Transverse colon (tissue), 3 donors: ENCODE results near the gene PNPO.

Experiments
- EP300 ChIP-seq: sonication (generic); formaldehyde crosslinking; IDR thresholded peaks from one replicate; pipeline ENCODE4 v1.6.1; 2017; ENCODE audit warnings: antibody characterized with exemption, low read depth
- POLR2A ChIP-seq: fragments of 450-650 bp; IDR thresholded peaks from one replicate; pipeline ENCODE4 v1.6.1; 2016; ENCODE audit warnings: antibody characterized with exemption, mild to moderate bottlenecking, moderate library complexity
- TF ChIP-seq, protein P1 (sequence below), 5 experiments: fragments of 200-600 bp in 3 of 5; fragments of 450-650 bp in 2 of 5; sonication (generic) in 3 of 5; IDR thresholded peaks; 1 replicate in 2 of 5; 2 replicates in 3 of 5; pipeline ENCODE4 v1.5.1; 2016 to 2017; ENCODE audit warnings: antibody characterized with exemption in 5 of 5, inconsistent platforms in 3 of 5, mild to moderate bottlenecking in 2 of 5, moderate library complexity in 1 of 5

DNA sequence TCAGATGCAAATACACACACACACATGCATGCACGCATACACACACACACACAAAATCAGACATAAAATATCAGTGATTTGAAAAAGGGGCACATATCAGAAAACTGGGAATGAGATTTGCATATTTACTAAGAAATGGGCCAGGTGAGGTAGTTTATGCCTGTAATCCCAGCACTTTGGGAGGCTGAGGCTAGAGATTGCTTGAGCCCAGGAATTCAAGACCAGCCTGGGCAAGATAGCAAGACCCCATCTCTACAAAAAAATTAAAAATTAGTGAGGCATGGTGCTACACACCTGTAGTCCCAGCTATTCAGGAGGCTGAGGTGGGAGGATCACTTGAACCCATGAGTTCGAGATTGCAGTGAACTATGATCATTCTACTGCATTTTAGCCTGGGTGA is 22.4 kb upstream of the PNPO start:
- TF ChIP-seq POLR2A: no peak
- TF ChIP-seq, protein P1, sequence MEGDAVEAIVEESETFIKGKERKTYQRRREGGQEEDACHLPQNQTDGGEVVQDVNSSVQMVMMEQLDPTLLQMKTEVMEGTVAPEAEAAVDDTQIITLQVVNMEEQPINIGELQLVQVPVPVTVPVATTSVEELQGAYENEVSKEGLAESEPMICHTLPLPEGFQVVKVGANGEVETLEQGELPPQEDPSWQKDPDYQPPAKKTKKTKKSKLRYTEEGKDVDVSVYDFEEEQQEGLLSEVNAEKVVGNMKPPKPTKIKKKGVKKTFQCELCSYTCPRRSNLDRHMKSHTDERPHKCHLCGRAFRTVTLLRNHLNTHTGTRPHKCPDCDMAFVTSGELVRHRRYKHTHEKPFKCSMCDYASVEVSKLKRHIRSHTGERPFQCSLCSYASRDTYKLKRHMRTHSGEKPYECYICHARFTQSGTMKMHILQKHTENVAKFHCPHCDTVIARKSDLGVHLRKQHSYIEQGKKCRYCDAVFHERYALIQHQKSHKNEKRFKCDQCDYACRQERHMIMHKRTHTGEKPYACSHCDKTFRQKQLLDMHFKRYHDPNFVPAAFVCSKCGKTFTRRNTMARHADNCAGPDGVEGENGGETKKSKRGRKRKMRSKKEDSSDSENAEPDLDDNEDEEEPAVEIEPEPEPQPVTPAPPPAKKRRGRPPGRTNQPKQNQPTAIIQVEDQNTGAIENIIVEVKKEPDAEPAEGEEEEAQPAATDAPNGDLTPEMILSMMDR (IDR thresholded peaks at IDR 0.05): no peak
- no peak for TF ChIP-seq EP300
